GM18858 (cell line): ENCODE results near the gene SIRT2.
"Not testable (repeated sequence)": the region's sequence is repeated elsewhere in the genome, so short reads cannot be mapped to it uniquely, and the experiment has no call there.

Experiments
- ATAC-seq: cut with Tn5 transposase; IDR thresholded peaks from one replicate; pipeline ENCODE4 v1.9.1; 2021; ENCODE audit not compliant: unreplicated experiment

The SIRT2 gene

GRCh38 chr19:38830039-38830733 is 69.2 kb downstream of the SIRT2 start:
- ATAC-seq = no peak

- not testable (repeated sequence) for ATAC-seq
Measured at GRCh38 chr19:38829203-38829602, 70.2 kb downstream of the SIRT2 start.
